Stimulated activated CD8-positive, alpha-beta memory T cell treated with anti-CD3 and anti-CD28 coated beads, Interleukin-12 subunit alpha, Interleukin-12 subunit beta, amount 100 ng/mL, for 24 hours (primary cell): ENCODE results near the gene TP53I13.

Experiments
- DNase-seq: peaks from one replicate; pipeline ENCODE4 v3.0.0-alpha.2; 2020; ENCODE audit errors: extremely low read depth

The TP53I13 gene

GRCh38 chr17:29593591-29594518, 25.4 kb downstream of the TP53I13 start:
- DNase-seq: no peak

- DNase-seq: no peak
Measured at GRCh38 chr17:29594519-29595090, 26.1 kb downstream of the TP53I13 start.

DNA sequence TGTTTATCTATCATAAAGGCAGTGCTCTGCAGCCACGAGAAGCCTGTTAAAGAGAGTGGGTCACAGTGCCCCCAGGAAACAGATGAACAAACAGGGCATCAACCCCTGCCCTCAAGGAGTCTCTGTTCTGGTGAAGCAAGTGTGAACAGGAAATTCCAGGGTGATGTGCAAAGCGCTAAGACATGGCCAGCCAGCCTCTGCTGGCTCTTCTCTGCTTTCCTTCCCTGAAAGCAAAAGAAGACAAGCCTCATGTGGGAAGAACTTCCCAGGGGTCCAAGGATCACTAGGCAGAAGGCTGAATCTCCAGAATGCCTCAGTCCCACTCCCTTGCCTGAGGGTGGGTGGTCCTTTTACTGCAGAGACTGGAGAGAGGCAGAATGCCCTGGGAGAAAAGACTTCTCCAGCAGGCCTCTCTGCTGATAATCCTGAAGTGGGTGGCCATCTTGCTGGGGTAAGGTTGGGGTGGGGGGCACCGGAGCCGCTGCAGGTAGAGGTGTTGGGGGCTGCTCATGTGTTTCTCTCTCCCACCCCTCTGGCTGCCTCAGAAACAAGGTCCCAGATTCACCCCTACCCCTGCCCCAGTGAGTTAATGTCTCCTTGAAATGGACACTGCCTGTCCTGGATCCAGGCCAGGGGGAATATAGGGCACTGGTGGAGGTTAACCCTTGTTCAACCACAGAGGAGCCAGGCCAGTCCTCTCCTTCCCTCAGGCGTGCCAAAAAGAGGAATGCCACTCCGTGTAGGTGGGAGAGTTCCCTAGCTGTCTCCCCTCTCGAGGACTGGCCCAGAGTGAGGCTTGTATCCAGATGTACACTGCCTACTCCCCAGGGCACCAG, 26.8 kb downstream of the TP53I13 start:
- no peak for DNase-seq

DNA sequence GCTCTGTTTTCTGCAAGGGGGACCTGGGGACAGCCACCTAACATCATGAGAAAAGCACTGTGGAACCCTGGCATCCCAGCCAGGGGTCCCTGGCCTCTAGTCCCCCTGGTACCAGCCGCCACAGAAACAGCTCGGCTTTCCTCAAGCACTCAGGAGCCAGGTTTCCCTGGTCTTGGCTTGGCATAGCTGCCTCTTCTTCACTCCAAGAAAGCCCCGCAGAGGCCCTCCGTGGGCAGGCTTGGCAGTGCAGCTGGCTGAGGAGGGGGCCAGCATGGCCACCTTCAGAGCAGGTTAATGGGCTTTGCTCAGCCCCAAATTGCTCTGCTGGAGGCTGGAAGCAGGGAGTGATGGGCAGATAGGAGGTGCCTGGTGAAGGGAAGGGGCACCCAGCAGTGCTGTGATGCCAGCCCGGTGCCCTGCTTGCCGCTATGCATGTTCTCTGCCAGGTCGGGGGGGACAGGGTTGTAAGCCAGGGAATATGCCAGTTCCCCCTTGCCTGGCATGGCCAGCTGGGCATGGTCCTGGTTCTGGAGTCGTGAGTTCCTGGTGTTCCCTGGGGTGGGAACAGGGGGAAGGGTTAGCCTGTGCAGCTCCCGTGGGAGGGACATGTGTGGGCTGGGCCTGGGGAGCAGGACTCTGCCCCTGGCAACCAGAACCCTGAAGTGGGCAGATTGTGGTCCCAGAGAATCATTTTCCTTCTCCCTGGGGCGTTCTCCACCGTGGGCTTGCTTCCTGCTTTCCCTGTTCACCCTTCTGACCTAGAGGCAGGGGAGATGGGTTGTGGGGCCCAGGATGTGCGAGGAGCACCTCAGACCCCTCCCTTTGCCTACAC, 27.7 kb downstream of the TP53I13 start:
- no peak for DNase-seq

- DNase-seq: no peak
Measured at GRCh38 chr17:29596811-29597210, 28.3 kb downstream of the TP53I13 start.

GRCh38 chr17:29597361-29598172, 29.1 kb downstream of the TP53I13 start:
- DNase-seq: no peak

- no peak for DNase-seq
Measured at GRCh38 chr17:29603109-29603674, 34.7 kb downstream of the TP53I13 start.

DNA sequence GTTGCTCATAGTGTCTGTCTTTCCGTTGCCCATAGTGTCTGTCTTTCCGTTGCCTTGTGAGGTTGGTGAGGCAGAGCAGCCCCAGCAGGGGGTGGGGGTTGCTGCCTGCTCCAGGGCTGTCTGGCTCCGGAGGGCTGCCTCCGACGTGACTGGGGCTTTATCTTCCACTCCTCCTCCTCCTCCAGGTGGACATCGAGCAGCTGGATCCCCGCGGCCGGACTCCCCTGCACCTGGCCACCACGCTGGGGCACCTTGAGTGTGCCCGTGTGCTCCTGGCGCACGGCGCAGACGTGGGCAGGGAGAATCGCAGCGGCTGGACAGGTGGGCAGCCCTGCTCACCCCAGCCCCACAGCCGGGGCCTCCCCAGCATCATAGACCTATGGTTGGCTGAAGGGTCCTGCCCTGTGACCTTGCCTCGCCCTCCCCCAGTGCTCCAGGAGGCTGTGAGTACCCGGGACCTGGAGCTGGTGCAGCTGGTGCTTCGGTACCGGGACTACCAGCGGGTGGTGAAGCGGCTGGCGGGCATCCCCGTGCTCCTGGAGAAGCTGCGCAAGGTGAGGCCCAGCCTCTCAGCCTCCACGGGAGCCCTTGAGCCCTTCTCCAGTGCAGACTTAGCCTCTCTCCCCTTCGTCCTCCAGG, 39.2 kb downstream of the TP53I13 start:
- no peak for DNase-seq

DNA sequence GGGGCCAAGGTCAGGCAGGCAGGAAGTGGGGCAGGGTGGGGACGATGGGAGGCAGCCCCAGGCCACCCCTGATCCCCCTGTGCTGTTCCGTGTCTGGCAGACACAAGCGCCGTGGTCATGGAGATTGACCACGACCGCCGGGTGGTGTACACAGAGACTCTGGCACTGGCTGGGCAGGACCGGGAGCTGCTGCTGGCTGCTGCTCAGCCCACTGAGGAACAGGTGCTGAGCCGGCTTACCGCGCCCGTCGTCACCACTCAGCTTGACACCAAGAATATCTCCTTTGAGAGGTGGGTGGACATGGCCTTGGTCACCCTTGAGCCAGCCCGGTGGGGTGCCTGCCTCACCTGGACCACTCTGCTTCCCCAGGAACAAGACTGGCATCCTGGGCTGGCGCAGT, 40.5 kb downstream of the TP53I13 start:
- no peak for DNase-seq

GRCh38 chr17:29610395-29610794, 41.9 kb downstream of the TP53I13 start:
- DNase-seq: no peak

GRCh38 chr17:29611351-29612093, 43.0 kb downstream of the TP53I13 start:
- DNase-seq: no peak

- no peak for DNase-seq
Measured at GRCh38 chr17:29612094-29612403, 43.5 kb downstream of the TP53I13 start.

DNA sequence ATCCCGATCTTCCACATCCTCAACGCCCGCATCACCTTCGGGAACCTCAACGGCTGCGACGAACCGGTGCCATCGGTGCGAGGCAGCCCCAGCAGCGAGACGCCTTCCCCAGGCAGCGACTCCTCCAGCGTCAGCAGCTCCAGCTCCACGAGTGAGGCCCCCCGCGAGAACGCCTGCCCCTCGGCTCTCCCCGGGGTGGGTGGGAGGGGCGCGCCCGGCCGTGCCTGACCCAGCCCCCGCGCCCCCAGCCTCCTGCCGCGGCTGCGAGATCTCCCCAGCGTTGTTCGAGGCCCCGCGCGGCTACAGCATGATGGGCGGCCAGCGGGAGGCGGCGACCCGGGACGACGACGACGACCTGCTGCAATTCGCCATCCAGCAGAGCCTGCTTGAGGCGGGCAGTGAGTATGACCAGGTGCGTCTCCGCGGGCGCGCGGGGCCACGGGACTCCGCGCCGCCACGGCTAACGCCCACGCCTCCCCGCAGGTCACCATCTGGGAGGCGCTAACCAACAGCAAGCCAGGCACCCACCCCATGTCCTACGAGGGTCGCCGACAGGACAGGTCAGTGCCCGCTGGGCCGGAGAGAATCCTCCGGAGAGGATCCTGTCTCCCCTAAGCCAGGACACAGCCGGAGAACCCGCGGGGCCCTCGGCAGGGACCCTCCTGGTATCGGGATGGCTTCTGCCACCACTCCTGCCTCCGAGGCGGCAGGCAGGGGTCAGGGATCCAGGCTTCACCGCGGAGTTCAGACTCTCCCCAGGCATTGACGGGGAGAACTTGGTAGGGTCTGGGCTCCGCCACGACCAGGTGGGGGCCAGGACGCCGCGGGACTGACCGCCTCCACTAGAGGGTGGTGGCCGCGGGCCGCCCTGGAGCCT, 44.1 kb downstream of the TP53I13 start:
- no peak for DNase-seq

DNA sequence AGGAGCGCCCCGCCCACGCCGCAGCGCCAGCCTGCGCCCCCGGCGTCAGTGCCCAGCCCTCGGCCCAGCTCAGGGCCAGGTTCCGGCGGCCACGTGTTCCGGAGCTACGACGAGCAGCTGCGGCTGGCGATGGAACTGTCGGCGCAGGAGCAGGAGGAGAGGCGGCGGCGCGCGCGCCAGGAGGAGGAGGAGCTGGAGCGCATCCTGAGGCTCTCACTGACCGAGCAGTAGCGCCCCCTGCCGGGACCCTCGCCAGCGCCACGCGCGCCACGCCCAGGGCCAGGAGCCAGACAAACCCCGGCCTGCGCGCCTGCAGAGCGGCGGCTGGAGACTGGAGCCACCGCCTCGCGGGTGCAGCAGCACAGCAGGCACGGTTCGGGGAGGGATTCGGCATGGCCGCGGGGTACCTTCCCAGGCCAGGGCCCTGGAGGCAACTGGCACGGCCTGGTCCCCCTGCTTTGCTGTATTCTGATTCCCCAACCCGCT, 44.9 kb downstream of the TP53I13 start:
- peak; percentile 82 for DNase-seq

GRCh38 chr17:29613856-29614255, 45.4 kb downstream of the TP53I13 start:
- DNase-seq: no peak

DNA sequence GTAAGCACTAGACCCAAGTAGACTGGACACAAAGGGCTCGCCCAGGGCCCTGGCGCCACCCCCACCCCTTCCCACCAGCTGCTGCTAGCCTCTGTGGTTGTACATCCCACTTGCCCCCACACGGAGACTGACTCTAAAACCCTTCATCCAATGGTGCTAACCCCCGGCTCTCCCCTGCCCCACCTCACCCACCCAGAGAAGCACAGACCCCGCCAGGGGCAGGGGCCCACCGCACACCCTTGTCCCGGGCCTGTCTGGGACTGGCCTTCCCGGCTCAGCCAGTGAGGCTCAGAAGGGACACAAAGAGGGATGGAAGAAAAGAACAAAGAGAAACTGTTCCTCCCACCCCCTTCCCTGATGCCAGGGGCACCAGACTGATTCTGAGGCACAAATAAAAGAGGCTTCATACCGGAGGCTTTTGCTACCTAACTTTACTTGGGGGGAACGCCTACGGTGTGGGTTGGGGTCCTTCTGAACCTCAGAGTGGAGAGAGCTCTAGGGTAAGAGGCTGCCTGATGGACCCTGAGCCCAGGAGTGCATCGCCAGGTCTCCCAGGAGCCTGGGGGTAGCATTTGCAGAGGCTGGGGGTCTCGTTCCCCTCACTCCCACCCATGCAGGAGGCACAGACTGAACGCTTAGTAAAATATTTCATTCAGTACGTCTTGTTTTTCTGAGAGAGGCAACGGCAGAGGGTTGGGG, 46.0 kb downstream of the TP53I13 start:
- no peak for DNase-seq

- no peak for DNase-seq
Measured at GRCh38 chr17:29615048-29615385, 46.5 kb downstream of the TP53I13 start.
